Upper lobe of left lung (tissue), 6 donors: ENCODE results near the gene RYR1. TPM values are rescaled to one million over a fixed set of nuclear protein-coding genes. Genes with fewer than 3 reads are reported as not detected.
A peak's percentile ranks its signal among the peaks of the same experiment; 100 is the strongest.

ENCODE experiments used
- ATAC-seq, 2 donors: fragments of 200-7000 bp; cut with Tn5 transposase; one replicate each; pipeline ENCODE4 v1.9.1; 2022; ENCODE audit warnings: mild to moderate bottlenecking in 2 of 2, moderate library complexity in 2 of 2; ENCODE audit not compliant: low FRiP score in 2 of 2
- DNase-seq, 2 donors: peaks; one replicate each; pipeline ENCODE4 v3.0.0-alpha.2; 2019 to 2020
- H3K27ac ChIP-seq, 4 donors: fragments of 200-600 bp; sonication (generic); one replicate each; pipeline ENCODE4 v1.5.1; 2016 to 2019
- H3K27me3 ChIP-seq, 4 donors: fragments of 200-600 bp; sonication (generic); one replicate each; pipeline ENCODE4 v1.5.1; 2017 to 2019
- H3K36me3 ChIP-seq, 4 donors: fragments of 200-600 bp; sonication (generic); one replicate each; pipeline ENCODE4 v1.5.1; 2016 to 2019
- H3K4me1 ChIP-seq, 4 donors: fragments of 200-600 bp; sonication (generic); one replicate each; pipeline ENCODE4 v1.5.1; 2018 to 2019
- H3K4me3 ChIP-seq, 4 donors: fragments of 200-600 bp; sonication (generic); one replicate each; pipeline ENCODE4 v1.5.1; 2017 to 2019; ENCODE audit warnings: mild to moderate bottlenecking in 2 of 4, moderate library complexity in 1 of 4
- H3K9me3 ChIP-seq, 4 donors: fragments of 200-600 bp; sonication (generic); one replicate each; pipeline ENCODE4 v1.5.1; 2018 to 2019
- EP300 ChIP-seq, 4 donors: sonication (generic); formaldehyde crosslinking; IDR thresholded peaks; one replicate each; pipeline ENCODE4 v1.5.1; 2017; ENCODE audit warnings: antibody characterized with exemption in 4 of 4, control low read depth in 2 of 4
- POLR2A ChIP-seq, 4 donors: fragments of 450-650 bp; IDR thresholded peaks; one replicate each; pipeline ENCODE4 v1.5.1; 2016 to 2017; ENCODE audit warnings: antibody characterized with exemption in 4 of 4, mild to moderate bottlenecking in 2 of 4
- POLR2AphosphoS5 ChIP-seq, 2 donors: sonication (generic); formaldehyde crosslinking; IDR thresholded peaks; one replicate each; pipeline ENCODE4 v1.5.1; 2017; ENCODE audit warnings: antibody characterized with exemption in 2 of 2
- WGBS, 2 donors: methylation state at CpG; one replicate each; pipeline ENCODE4 v1.1.5; 2017 to 2018; 5-methylcytosine and 5-hydroxymethylcytosine counted together
- total RNA-seq, 6 donors: library from RNA; depleted of rRNA in 4 of 6; stranded (reverse); fragments of >200 nt in 4 of 6; gene quantifications; one replicate each; pipeline versions ENCODE4 v1.1.0 to v1.2.1, GENCODE V29; 2016 to 2021
- TF ChIP-seq, protein P1 (sequence below), 6 experiments: fragments of 450-650 bp in 4 of 6; fragments of 200-600 bp in 2 of 6; sonication (generic) in 2 of 6; IDR thresholded peaks; one replicate each; pipeline ENCODE4 v1.5.1; 2016 to 2019; ENCODE audit warnings: antibody characterized with exemption in 6 of 6
- donor health status: DM: no; HTN: no; CAD: no; lungs with moderate emphysema.
- donor health status: DM: no; HTN: yes; CAD: no; lungs with severe emphysema.

RYR1 gene
- total RNA-seq, 6 donors from 2014 or later, result 1.1 to 22.0 (median 5.5) TPM

DNA sequence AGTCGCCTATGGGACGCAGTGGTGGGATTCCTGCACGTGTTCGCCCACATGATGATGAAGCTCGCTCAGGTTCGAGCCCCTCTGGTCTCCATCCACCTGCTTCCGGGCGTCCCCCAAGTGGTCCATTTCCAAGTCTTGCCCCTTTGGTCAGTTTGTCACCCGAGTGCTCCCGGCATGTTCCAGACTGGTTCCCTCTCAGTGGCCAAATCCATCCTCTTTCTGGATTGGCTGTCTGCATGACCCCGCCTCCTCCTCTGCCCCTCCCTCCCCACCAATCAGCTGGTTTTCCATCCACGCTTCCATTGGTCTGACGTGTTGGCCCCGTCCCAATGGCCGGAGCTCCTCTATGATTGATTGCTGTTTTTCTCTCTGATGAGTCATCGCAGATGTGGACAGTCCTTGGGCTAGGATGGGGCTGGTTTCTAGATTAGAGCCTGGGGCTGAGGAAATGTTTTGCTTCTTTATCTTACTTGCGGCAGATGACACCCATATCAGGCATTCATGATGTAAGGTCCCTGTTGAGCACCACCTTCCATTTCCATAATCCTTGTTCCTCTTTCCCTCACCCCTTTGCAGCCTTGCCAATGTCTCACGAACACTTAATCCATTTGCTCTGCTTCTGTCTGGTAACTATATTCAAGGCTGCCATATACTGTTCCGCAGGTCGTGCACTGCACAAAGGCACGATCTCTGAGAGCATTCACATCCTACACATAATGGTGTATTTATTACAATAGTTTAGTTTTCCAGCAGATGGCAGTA is 110.5 kb downstream of the RYR1 start:
- peaks cover 8 to 13% (median 9%) of the 10 kb centered on the region in 4 donors for H3K4me1 ChIP-seq
- DNase-seq, result peak in 1 of 2 donors; percentile 85
- no peaks in the 10 kb centered on the region for H3K36me3 ChIP-seq
- H3K27me3 ChIP-seq, result no peaks in the 10 kb centered on the region
- WGBS, 2 donors, result 29 to 63% methylated on average over 19 to 21 of the region's 21 CpGs
- peak overlapping the region in 1 of 4 donors; percentile 57 for H3K27ac ChIP-seq
- H3K9me3 ChIP-seq, result no peaks in the 10 kb centered on the region
- H3K4me3 ChIP-seq, result peak overlapping the region in 2 of 4 donors; percentile 3 to 32
- TF ChIP-seq, protein P1, sequence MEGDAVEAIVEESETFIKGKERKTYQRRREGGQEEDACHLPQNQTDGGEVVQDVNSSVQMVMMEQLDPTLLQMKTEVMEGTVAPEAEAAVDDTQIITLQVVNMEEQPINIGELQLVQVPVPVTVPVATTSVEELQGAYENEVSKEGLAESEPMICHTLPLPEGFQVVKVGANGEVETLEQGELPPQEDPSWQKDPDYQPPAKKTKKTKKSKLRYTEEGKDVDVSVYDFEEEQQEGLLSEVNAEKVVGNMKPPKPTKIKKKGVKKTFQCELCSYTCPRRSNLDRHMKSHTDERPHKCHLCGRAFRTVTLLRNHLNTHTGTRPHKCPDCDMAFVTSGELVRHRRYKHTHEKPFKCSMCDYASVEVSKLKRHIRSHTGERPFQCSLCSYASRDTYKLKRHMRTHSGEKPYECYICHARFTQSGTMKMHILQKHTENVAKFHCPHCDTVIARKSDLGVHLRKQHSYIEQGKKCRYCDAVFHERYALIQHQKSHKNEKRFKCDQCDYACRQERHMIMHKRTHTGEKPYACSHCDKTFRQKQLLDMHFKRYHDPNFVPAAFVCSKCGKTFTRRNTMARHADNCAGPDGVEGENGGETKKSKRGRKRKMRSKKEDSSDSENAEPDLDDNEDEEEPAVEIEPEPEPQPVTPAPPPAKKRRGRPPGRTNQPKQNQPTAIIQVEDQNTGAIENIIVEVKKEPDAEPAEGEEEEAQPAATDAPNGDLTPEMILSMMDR (IDR thresholded peaks at IDR 0.05), result peak in 5 of 6 experiments; percentile 33 to 77 (median 61)
- TF ChIP-seq POLR2A (IDR thresholded peaks at IDR 0.05) (peak in 1 of 4 donors; percentile 4), POLR2AphosphoS5 (IDR thresholded peaks at IDR 0.05) (peak in 1 of 2 donors; percentile 37), EP300 (IDR thresholded peaks at IDR 0.05) (no peak)
- ATAC-seq, result peak; percentile 75 to 86

- Histone ChIP-seq H3K27ac (peak overlapping the region in 1 of 4 donors; percentile 57), H3K9me3 (no peaks in the 10 kb centered on the region), H3K27me3 (no peaks in the 10 kb centered on the region), H3K36me3 (no peaks in the 10 kb centered on the region), H3K4me1 (peaks cover 8 to 13% (median 9%) of the 10 kb centered on the region in 4 donors), H3K4me3 (peak overlapping the region in 1 of 4 donors; percentile 32)
- TF ChIP-seq, protein P1 (IDR thresholded peaks at IDR 0.05), result peak in 2 of 6 experiments; percentile 10 to 43
- no peak for TF ChIP-seq POLR2A (IDR thresholded peaks at IDR 0.05)
- no peak for DNase-seq
- ATAC-seq, result peak in 1 of 2 donors; percentile 43
- WGBS, 2 donors, result 40 to 42% methylated on average over 6 of the region's 6 CpGs
Observed at GRCh38 chr19:38544569-38545315, 111.3 kb downstream of the RYR1 start.

DNA sequence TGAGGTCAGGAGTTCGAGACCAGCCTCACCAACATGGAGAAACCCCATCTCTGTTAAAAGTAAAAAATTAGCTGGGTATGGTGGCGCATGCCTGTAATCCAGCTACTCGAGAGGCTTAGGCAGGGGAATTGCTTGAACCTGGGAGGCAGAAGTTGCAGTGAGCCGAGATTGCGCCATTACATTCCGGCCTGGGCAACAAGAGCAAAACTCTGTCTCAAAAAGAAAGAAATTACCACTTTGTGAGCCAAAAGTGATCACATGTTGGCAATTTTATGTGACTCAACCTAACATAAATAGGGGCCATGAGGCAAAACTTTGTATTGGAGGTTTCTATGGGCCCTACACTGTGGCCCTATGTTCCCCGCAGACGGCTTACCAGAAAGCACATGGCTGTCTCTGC is 112.1 kb downstream of the RYR1 start:
- H3K4me3 ChIP-seq, result no peak overlapping the region
- DNase-seq, result no peak
- no peaks in the 10 kb centered on the region for H3K36me3 ChIP-seq
- H3K9me3 ChIP-seq, result no peaks in the 10 kb centered on the region
- 93 to 96% methylated on average over 8 of the region's 8 CpGs for WGBS, 2 donors
- ATAC-seq, result no peak
- no peaks in the 10 kb centered on the region for H3K27me3 ChIP-seq
- peaks cover 8 to 13% (median 9%) of the 10 kb centered on the region in 4 donors for H3K4me1 ChIP-seq
- no peak overlapping the region for H3K27ac ChIP-seq
- TF ChIP-seq POLR2AphosphoS5 (IDR thresholded peaks at IDR 0.05) (no peak), EP300 (IDR thresholded peaks at IDR 0.05) (no peak), POLR2A (IDR thresholded peaks at IDR 0.05) (no peak)
- TF ChIP-seq, protein P1 (IDR thresholded peaks at IDR 0.05), result no peak

- no peak for TF ChIP-seq POLR2AphosphoS5 (IDR thresholded peaks at IDR 0.05)
- no peak for TF ChIP-seq POLR2A (IDR thresholded peaks at IDR 0.05)
- TF ChIP-seq EP300 (IDR thresholded peaks at IDR 0.05), result no peak
- TF ChIP-seq, protein P1 (IDR thresholded peaks at IDR 0.05), result no peak
- Histone ChIP-seq H3K27me3 (no peaks in the 10 kb centered on the region), H3K27ac (no peak overlapping the region), H3K36me3 (no peaks in the 10 kb centered on the region), H3K9me3 (no peaks in the 10 kb centered on the region), H3K4me3 (no peak overlapping the region), H3K4me1 (peaks cover 8 to 13% (median 9%) of the 10 kb centered on the region in 4 donors)
- DNase-seq (no peak), ATAC-seq (no peak)
- WGBS, 2 donors, result 84 to 95% methylated on average over 3 to 5 of the region's 5 CpGs
Observed at GRCh38 chr19:38547421-38547820, 113.9 kb downstream of the RYR1 start.
